Adipocyte (in vitro differentiated cells): ENCODE measurements around the gene TTC23L.
A peak's percentile ranks its signal among the peaks of the same experiment; 100 is the strongest.

Experiments
- DNase-seq: peaks from one replicate; pipeline ENCODE4 v3.0.0-alpha.2; 2015; ENCODE audit warnings: low read depth
- H3K27me3 ChIP-seq: replicated peaks from 2 replicates; pipeline ENCODE4 v1.7.0; 2013; ENCODE audit warnings: mild to moderate bottlenecking, low read length, moderate library complexity; ENCODE audit not compliant: control insufficient read depth, insufficient read depth
- H3K36me3 ChIP-seq: 2 replicates; pipeline ENCODE4 v1.7.0; 2013; ENCODE audit warnings: low read length, mild to moderate bottlenecking, moderate library complexity; ENCODE audit not compliant: control insufficient read depth, insufficient read depth, severe bottlenecking
- H3K4me1 ChIP-seq: 2 replicates; pipeline ENCODE4 v1.7.0; 2013; ENCODE audit warnings: mild to moderate bottlenecking, low read length, moderate library complexity; ENCODE audit not compliant: control insufficient read depth, insufficient read depth
- H3K4me3 ChIP-seq: 2 replicates; pipeline ENCODE4 v1.7.0; 2013; ENCODE audit warnings: mild to moderate bottlenecking, low read length, moderate library complexity
- H3K9ac ChIP-seq: 2 replicates; pipeline ENCODE4 v1.7.0; 2013; ENCODE audit warnings: mild to moderate bottlenecking, low read length, moderate library complexity
- H3K9me3 ChIP-seq: 2 replicates; pipeline ENCODE4 v1.7.0; 2013; ENCODE audit warnings: mild to moderate bottlenecking, low read length, moderate library complexity; ENCODE audit not compliant: control insufficient read depth

The TTC23L gene

GRCh38 chr5:34923694-34924461 lies 84.9 kb downstream of the TTC23L start:
- H3K4me3 ChIP-seq, result no peak overlapping the region
- peaks cover 15% of the 10 kb centered on the region for H3K4me1 ChIP-seq
- H3K27me3 ChIP-seq, result no peaks in the 10 kb centered on the region
- peaks cover 78% of the 10 kb centered on the region for H3K36me3 ChIP-seq
- peak; percentile 85 for DNase-seq
- no peaks in the 10 kb centered on the region for H3K9me3 ChIP-seq
- no peak overlapping the region for H3K9ac ChIP-seq

GRCh38 chr5:34924462-34924765 lies 85.5 kb downstream of the TTC23L start:
- no peak overlapping the region for H3K9ac ChIP-seq
- DNase-seq, result no peak
- H3K9me3 ChIP-seq, result no peaks in the 10 kb centered on the region
- H3K36me3 ChIP-seq, result peaks cover 76% of the 10 kb centered on the region
- peaks cover 16% of the 10 kb centered on the region for H3K4me1 ChIP-seq
- H3K4me3 ChIP-seq, result no peak overlapping the region
- no peaks in the 10 kb centered on the region for H3K27me3 ChIP-seq

- no peak overlapping the region for H3K4me3 ChIP-seq
- DNase-seq, result no peak
- H3K27me3 ChIP-seq, result no peaks in the 10 kb centered on the region
- peaks cover 56% of the 10 kb centered on the region for H3K36me3 ChIP-seq
- H3K4me1 ChIP-seq, result peaks cover 24% of the 10 kb centered on the region
- no peak overlapping the region for H3K9ac ChIP-seq
- H3K9me3 ChIP-seq, result no peaks in the 10 kb centered on the region
Measured at GRCh38 chr5:34926318-34926888, 87.4 kb downstream of the TTC23L start.

GRCh38 chr5:34927785-34928184 lies 88.8 kb downstream of the TTC23L start:
- H3K9me3 ChIP-seq, result no peaks in the 10 kb centered on the region
- DNase-seq, result no peak

GRCh38 chr5:34928267-34928666 lies 89.3 kb downstream of the TTC23L start:
- H3K4me1 ChIP-seq, result peaks cover 29% of the 10 kb centered on the region
- H3K27me3 ChIP-seq, result no peaks in the 10 kb centered on the region
- DNase-seq, result no peak
- H3K9ac ChIP-seq, result no peak overlapping the region
- H3K36me3 ChIP-seq, result peaks cover 38% of the 10 kb centered on the region
- peak overlapping the region; percentile 83 for H3K4me3 ChIP-seq
- no peaks in the 10 kb centered on the region for H3K9me3 ChIP-seq

More at GRCh38 chr5:34927785-34928184, 88.8 kb downstream of the TTC23L start:
- Histone ChIP-seq H3K9ac (no peak overlapping the region), H3K27me3 (no peaks in the 10 kb centered on the region), H3K4me1 (peaks cover 29% of the 10 kb centered on the region), H3K36me3 (peaks cover 43% of the 10 kb centered on the region), H3K4me3 (no peak overlapping the region)

GRCh38 chr5:34929134-34929719 lies 90.3 kb downstream of the TTC23L start, which contains the start of gene DNAJC21:
Gene DNAJC21, plus strand, starts transcription at chr5:34929559. Its CDS starts 261 bp downstream, at chr5:34929820.
- H3K36me3 ChIP-seq, result peaks cover 28% of the 10 kb centered on the region
- H3K27me3 ChIP-seq, result no peaks in the 10 kb centered on the region
- peak; percentile 100 for DNase-seq
- H3K4me1 ChIP-seq, result peaks cover 20% of the 10 kb centered on the region
- H3K4me3 ChIP-seq, result peak within 1 kb of the TSS; percentile 95
- no peaks in the 10 kb centered on the region for H3K9me3 ChIP-seq
- H3K9ac ChIP-seq, result peak within 1 kb of the TSS; percentile 94

GRCh38 chr5:34929720-34930461 lies 90.9 kb downstream of the TTC23L start:
- Histone ChIP-seq H3K4me3 (peak overlapping the region; percentile 95), H3K4me1 (peaks cover 19% of the 10 kb centered on the region), H3K9me3 (no peaks in the 10 kb centered on the region), H3K9ac (peak overlapping the region; percentile 94), H3K36me3 (peaks cover 22% of the 10 kb centered on the region), H3K27me3 (no peaks in the 10 kb centered on the region)
- DNase-seq, result peak; percentile 88

GRCh38 chr5:34930462-34930844 lies 91.5 kb downstream of the TTC23L start:
- peak; percentile 65 for DNase-seq
- Histone ChIP-seq H3K9ac (peak overlapping the region; percentile 94), H3K36me3 (peaks cover 17% of the 10 kb centered on the region), H3K9me3 (no peaks in the 10 kb centered on the region), H3K4me1 (peaks cover 19% of the 10 kb centered on the region), H3K4me3 (peak overlapping the region; percentile 95), H3K27me3 (no peaks in the 10 kb centered on the region)

GRCh38 chr5:34930870-34931269 lies 91.9 kb downstream of the TTC23L start:
- Histone ChIP-seq H3K36me3 (peaks cover 17% of the 10 kb centered on the region), H3K9me3 (no peaks in the 10 kb centered on the region), H3K27me3 (no peaks in the 10 kb centered on the region), H3K4me1 (peaks cover 19% of the 10 kb centered on the region), H3K4me3 (peak overlapping the region; percentile 95), H3K9ac (peak overlapping the region; percentile 94)
- DNase-seq, result no peak

- no peak overlapping the region for H3K9ac ChIP-seq
- no peak overlapping the region for H3K4me3 ChIP-seq
- peaks cover 25% of the 10 kb centered on the region for H3K36me3 ChIP-seq
- H3K4me1 ChIP-seq, result peaks cover 19% of the 10 kb centered on the region
- no peak for DNase-seq
- H3K9me3 ChIP-seq, result no peaks in the 10 kb centered on the region
- H3K27me3 ChIP-seq, result no peaks in the 10 kb centered on the region
Measured at GRCh38 chr5:34932947-34933346, 94.0 kb downstream of the TTC23L start.

- Histone ChIP-seq H3K9me3 (no peaks in the 10 kb centered on the region), H3K4me3 (no peak overlapping the region), H3K4me1 (no peaks in the 10 kb centered on the region), H3K9ac (no peak overlapping the region), H3K36me3 (peaks cover 95% of the 10 kb centered on the region), H3K27me3 (no peaks in the 10 kb centered on the region)
- no peak for DNase-seq
Measured at GRCh38 chr5:34941936-34942335, 103.0 kb downstream of the TTC23L start.
